Sigmoid colon (tissue), 7 donors: ENCODE data around the gene CCDC186. TPM values are rescaled to one million over a fixed set of nuclear protein-coding genes. Genes with fewer than 3 reads are reported as not detected.

Source experiments
- DNase-seq: peaks from one replicate; pipeline ENCODE4 v3.0.0-alpha.2; 2019
- H3K27ac ChIP-seq, 4 donors: fragments of 200-600 bp; sonication (generic); one replicate each; pipeline ENCODE4 v1.5.1; 2016 to 2019; ENCODE audit warnings: mild to moderate bottlenecking in 1 of 4
- H3K27me3 ChIP-seq, 3 donors: fragments of 200-600 bp; sonication (generic); one replicate each; pipeline ENCODE4 v1.5.1; 2019; ENCODE audit warnings: mild to moderate bottlenecking in 1 of 3
- H3K36me3 ChIP-seq, 4 donors: fragments of 200-600 bp; sonication (generic); one replicate each; pipeline ENCODE4 v1.5.1; 2016 to 2019
- H3K4me1 ChIP-seq, 4 donors: fragments of 200-600 bp; sonication (generic); one replicate each; pipeline ENCODE4 v1.5.1; 2017 to 2019
- H3K4me3 ChIP-seq, 4 donors: fragments of 200-600 bp; sonication (generic); one replicate each; pipeline ENCODE4 v1.5.1; 2017 to 2019; ENCODE audit warnings: mild to moderate bottlenecking in 2 of 4, moderate library complexity in 1 of 4
- H3K9me3 ChIP-seq, 4 donors: fragments of 200-600 bp in 3 of 4; sonication (generic) in 3 of 4; one replicate each; pipeline versions ENCODE4 v1.5.1 to v1.6.1; 2013 to 2019
- EP300 ChIP-seq, 4 donors: sonication (generic); formaldehyde crosslinking; IDR thresholded peaks; one replicate each; pipeline ENCODE4 v1.6.1; 2017; ENCODE audit warnings: antibody characterized with exemption in 4 of 4
- POLR2A ChIP-seq, 2 donors: fragments of 450-650 bp; IDR thresholded peaks; one replicate each; pipeline ENCODE4 v1.6.1; 2016; ENCODE audit warnings: antibody characterized with exemption in 2 of 2, mild to moderate bottlenecking in 2 of 2, moderate library complexity in 2 of 2
- POLR2AphosphoS5 ChIP-seq, 4 donors: sonication (generic); formaldehyde crosslinking; IDR thresholded peaks; one replicate each; pipeline ENCODE4 v1.6.1; 2017; ENCODE audit warnings: antibody characterized with exemption in 4 of 4
- WGBS, 2 donors: extraction: QIAGEN DNeasy Blood & Tissue Kit; methylation state at CpG; one replicate each; pipeline ENCODE4 v1.1.7; 2013; 5-methylcytosine and 5-hydroxymethylcytosine counted together
- intact Hi-C: fragments of 100-400 bp; cut with DNase I; formaldehyde crosslinking; loops from one replicate; pipeline ENCODE4 v1.15.1; 2023
- polyA plus RNA-seq, 3 donors: library from polyadenylated mRNA; stranded (reverse); fragments of 200-250 nt; gene quantifications; one replicate each; pipeline ENCODE4 v1.2.3, GENCODE V29; 2013
- small RNA-seq, 3 donors: library from RNA; depleted of rRNA; stranded (forward); fragments of <200 nt; gene quantifications; one replicate each; pipeline ENCODE3, GENCODE V24; 2016
- total RNA-seq, 4 donors: library from RNA; depleted of rRNA; stranded (reverse); fragments of >200 nt; gene quantifications; one replicate each; pipeline ENCODE4 v1.1.0, GENCODE V29; 2016
- TF ChIP-seq, protein P1 (sequence below), 4 experiments: fragments of 450-650 bp in 3 of 4; fragments of 200-600 bp in 1 of 4; IDR thresholded peaks; one replicate each; pipeline ENCODE4 v1.5.1; 2016 to 2019; ENCODE audit warnings: antibody characterized with exemption in 4 of 4, mild to moderate bottlenecking in 3 of 4, moderate library complexity in 2 of 4
- donor health status: healthy with polysubstance abuse.
- donor health status: Bipolar disorder and iron deficiency.
- donor health status: healthy.

The CCDC186 gene
- total and polyA plus RNA-seq, 7 donors: 9.6 to 27.1 (median 17.6) TPM

DNA sequence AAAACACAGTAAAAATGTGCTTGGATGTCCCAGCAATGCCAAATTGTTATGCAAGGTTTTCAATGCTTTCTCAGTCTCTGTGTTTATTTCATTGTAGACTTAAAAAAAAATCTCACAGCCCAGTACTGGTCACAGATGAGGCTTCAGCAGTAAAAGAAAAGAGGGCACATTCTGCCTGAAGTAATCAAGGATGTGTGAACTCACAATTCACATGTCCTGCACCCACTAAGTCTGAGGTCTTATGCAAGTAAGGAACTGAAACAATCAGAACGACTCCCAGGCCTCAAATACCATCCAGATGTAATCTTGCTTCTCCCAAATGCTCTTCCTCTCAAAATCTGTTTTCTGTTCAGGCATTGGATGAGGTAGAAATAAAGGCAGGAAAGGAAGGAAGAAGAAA, 96.7 kb downstream of the CCDC186 start:
- WGBS, 2 donors: 60 to 84% methylated on average over 1 of the region's 1 CpG
- H3K36me3 ChIP-seq: no peaks in the 10 kb centered on the region
- intact Hi-C loops: no loop called here
- no peaks in the 10 kb centered on the region for H3K4me1 ChIP-seq
- no peaks in the 10 kb centered on the region for H3K9me3 ChIP-seq
- DNase-seq: no peak
- TF ChIP-seq, protein P1, sequence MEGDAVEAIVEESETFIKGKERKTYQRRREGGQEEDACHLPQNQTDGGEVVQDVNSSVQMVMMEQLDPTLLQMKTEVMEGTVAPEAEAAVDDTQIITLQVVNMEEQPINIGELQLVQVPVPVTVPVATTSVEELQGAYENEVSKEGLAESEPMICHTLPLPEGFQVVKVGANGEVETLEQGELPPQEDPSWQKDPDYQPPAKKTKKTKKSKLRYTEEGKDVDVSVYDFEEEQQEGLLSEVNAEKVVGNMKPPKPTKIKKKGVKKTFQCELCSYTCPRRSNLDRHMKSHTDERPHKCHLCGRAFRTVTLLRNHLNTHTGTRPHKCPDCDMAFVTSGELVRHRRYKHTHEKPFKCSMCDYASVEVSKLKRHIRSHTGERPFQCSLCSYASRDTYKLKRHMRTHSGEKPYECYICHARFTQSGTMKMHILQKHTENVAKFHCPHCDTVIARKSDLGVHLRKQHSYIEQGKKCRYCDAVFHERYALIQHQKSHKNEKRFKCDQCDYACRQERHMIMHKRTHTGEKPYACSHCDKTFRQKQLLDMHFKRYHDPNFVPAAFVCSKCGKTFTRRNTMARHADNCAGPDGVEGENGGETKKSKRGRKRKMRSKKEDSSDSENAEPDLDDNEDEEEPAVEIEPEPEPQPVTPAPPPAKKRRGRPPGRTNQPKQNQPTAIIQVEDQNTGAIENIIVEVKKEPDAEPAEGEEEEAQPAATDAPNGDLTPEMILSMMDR (IDR thresholded peaks at IDR 0.05): no peak
- TF ChIP-seq POLR2AphosphoS5 (IDR thresholded peaks at IDR 0.05) (no peak), EP300 (IDR thresholded peaks at IDR 0.05) (no peak), POLR2A (IDR thresholded peaks at IDR 0.05) (no peak)
- no peaks in the 10 kb centered on the region for H3K27me3 ChIP-seq
- no peak overlapping the region for H3K27ac ChIP-seq
- H3K4me3 ChIP-seq: no peak overlapping the region

GRCh38 chr10:114075093-114075492, 98.9 kb downstream of the CCDC186 start:
- Histone ChIP-seq H3K4me1 (no peaks in the 10 kb centered on the region), H3K27me3 (no peaks in the 10 kb centered on the region), H3K27ac (no peak overlapping the region), H3K36me3 (no peaks in the 10 kb centered on the region), H3K4me3 (no peak overlapping the region), H3K9me3 (no peaks in the 10 kb centered on the region)
- TF ChIP-seq POLR2A (IDR thresholded peaks at IDR 0.05): no peak
- TF ChIP-seq, protein P1 (IDR thresholded peaks at IDR 0.05): no peak
- no peak for TF ChIP-seq EP300 (IDR thresholded peaks at IDR 0.05)
- TF ChIP-seq POLR2AphosphoS5 (IDR thresholded peaks at IDR 0.05): no peak
- 94 to 96% methylated on average over 6 of the region's 6 CpGs for WGBS, 2 donors
- no peak for DNase-seq
- intact Hi-C loops: no loop called here

- no peaks in the 10 kb centered on the region for H3K4me1 ChIP-seq
- TF ChIP-seq POLR2AphosphoS5 (IDR thresholded peaks at IDR 0.05): no peak
- TF ChIP-seq POLR2A (IDR thresholded peaks at IDR 0.05): no peak
- TF ChIP-seq, protein P1 (IDR thresholded peaks at IDR 0.05): no peak
- no peak for TF ChIP-seq EP300 (IDR thresholded peaks at IDR 0.05)
- no peak overlapping the region for H3K27ac ChIP-seq
- 59 to 69% methylated on average over 14 of the region's 14 CpGs for WGBS, 2 donors
- no peak for DNase-seq
- no peaks in the 10 kb centered on the region for H3K9me3 ChIP-seq
- no peak overlapping the region for H3K4me3 ChIP-seq
- intact Hi-C loops: no loop called here
- H3K27me3 ChIP-seq: no peaks in the 10 kb centered on the region
- H3K36me3 ChIP-seq: no peaks in the 10 kb centered on the region
Measured at GRCh38 chr10:114073395-114074186, 100.4 kb downstream of the CCDC186 start.

DNA sequence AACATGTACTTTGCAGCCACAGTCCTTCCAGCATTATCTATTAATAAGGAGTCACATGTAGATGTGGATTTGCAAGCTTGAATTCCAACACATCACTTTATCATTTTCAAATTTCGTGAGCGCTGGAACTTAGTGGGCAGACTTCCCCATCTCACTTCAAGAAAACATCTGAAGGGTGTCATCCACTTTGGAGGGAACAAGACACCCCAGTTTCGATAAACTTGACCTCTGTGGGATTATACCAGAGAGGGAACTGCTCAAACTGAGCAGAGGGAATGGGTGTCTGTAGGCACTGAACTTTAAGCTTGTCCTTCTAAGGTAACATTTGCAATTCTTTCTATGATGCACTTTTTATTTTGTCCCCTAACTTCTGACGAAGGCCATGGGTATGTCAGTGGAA, 102.8 kb downstream of the CCDC186 start:
- 83 to 88% methylated on average over 4 of the region's 4 CpGs for WGBS, 2 donors
- H3K27ac ChIP-seq: no peak overlapping the region

More for the DNA sequence above, 102.8 kb downstream of the CCDC186 start:
- H3K4me3 ChIP-seq: no peak overlapping the region
- DNase-seq: no peak
- TF ChIP-seq, protein P1 (IDR thresholded peaks at IDR 0.05): no peak
- TF ChIP-seq POLR2AphosphoS5 (IDR thresholded peaks at IDR 0.05): no peak
- no peak for TF ChIP-seq POLR2A (IDR thresholded peaks at IDR 0.05)
- no peak for TF ChIP-seq EP300 (IDR thresholded peaks at IDR 0.05)
- intact Hi-C loops: no loop called here
- H3K4me1 ChIP-seq: peaks cover 0 to 21% (median 8%) of the 10 kb centered on the region in 4 donors
- H3K27me3 ChIP-seq: no peaks in the 10 kb centered on the region
- no peaks in the 10 kb centered on the region for H3K9me3 ChIP-seq
- H3K36me3 ChIP-seq: no peaks in the 10 kb centered on the region

Small RNAs within 50 kb of the gene (small RNA-seq; reads per million reads assigned to genes)
- 0 reads per million in 3 donors for gene RF02277
- gene RNU6-709P: 0 reads per million in 3 donors

Other genes with a start within 250 kb of the CCDC186 start
- 10 to 100 TPM in 1 of 4 donors, 1 to 10 TPM in 3; 1.4 to 34.5 (median 3.2) TPM for gene ADRB1, start 130.3 kb downstream of the CCDC186 start, total RNA-seq
- under 1 TPM; 0.23 to 0.60 (median 0.55) TPM for gene ADRB1, start 130.3 kb downstream of the CCDC186 start, polyA plus RNA-seq
- gene TDRD1, start 5.2 kb upstream of the CCDC186 start, total RNA-seq: under 1 TPM in 3 of 4 donors, not detected in 1; under 0.01 to 0.28 (median 0.16) TPM
- gene TDRD1, start 5.2 kb upstream of the CCDC186 start, polyA plus RNA-seq: under 1 TPM in 1 of 3 donors, not detected in 2; 0.17 TPM
- gene VWA2, start 65.1 kb upstream of the CCDC186 start, total RNA-seq: under 1 TPM in 2 of 4 donors, not detected in 2; 0.36 to 0.55 TPM
- gene VWA2, start 65.1 kb upstream of the CCDC186 start, polyA plus RNA-seq: 1 to 10 TPM in 1 of 3 donors, under 1 TPM in 1, not detected in 1; 0.23 to 1.3 TPM
- gene AFAP1L2, start 230.3 kb upstream of the CCDC186 start, total RNA-seq: 10 to 100 TPM in 3 of 4 donors, 1 to 10 TPM in 1; 7.6 to 26.0 (median 19.1) TPM
- gene AFAP1L2, start 230.3 kb upstream of the CCDC186 start, polyA plus RNA-seq: 1 to 10 TPM; 2.5 to 7.9 (median 4.8) TPM